HepG2 (cell line): ENCODE results near the gene LCK. TPM values are rescaled to one million over a fixed set of nuclear protein-coding genes. Genes with fewer than 3 reads are reported as not detected.

Experiments
- AGO2 ChIP-seq: fragments of 200-400 bp; formaldehyde crosslinking; optimal IDR thresholded peaks from 2 replicates; pipeline ENCODE3; 2017; ENCODE audit warnings: mild to moderate bottlenecking, low read depth, low read length, moderate library complexity
- CENPX ChIP-seq: sonication (generic); formaldehyde crosslinking; IDR thresholded peaks from 2 replicates; pipeline ENCODE4 v1.9.0; 2021; ENCODE audit warnings: mild to moderate bottlenecking, missing genetic modification reagents, moderate library complexity
- HDAC1 ChIP-seq: sonication (generic); formaldehyde crosslinking; IDR thresholded peaks from 2 replicates; pipeline ENCODE4 v1.5.1; 2020; ENCODE audit warnings: mild to moderate bottlenecking, missing genetic modification reagents
- JARID2 ChIP-seq: sonication (generic); formaldehyde crosslinking; IDR thresholded peaks from 2 replicates; pipeline ENCODE4 v1.8.1; 2023; ENCODE audit warnings: missing genetic modification reagents, inconsistent platforms; ENCODE audit not compliant: insufficient replicate concordance
- KAT8 ChIP-seq: IDR thresholded peaks from 2 replicates; pipeline ENCODE4 v1.6.1; 2016; ENCODE audit warnings: missing genetic modification reagents, missing compliant biosample characterization
- MAFK ChIP-seq, 2 experiments: IDR thresholded peaks in 1 of 2; conservative IDR thresholded peaks in 1 of 2; 2 replicates each; pipeline ENCODE4 v1.6.1; 2011; ENCODE audit warnings: improper control_type of control experiment in 2 of 2, low read length in 2 of 2
- MATR3 ChIP-seq: sonication (generic); formaldehyde crosslinking; IDR thresholded peaks from 2 replicates; pipeline ENCODE4 v1.4.0; 2020; ENCODE audit warnings: missing genetic modification reagents
- NFRKB ChIP-seq: fragments of 450-650 bp; IDR thresholded peaks from 2 replicates; pipeline ENCODE4 v1.6.1; 2017
- ZNF562 ChIP-seq: sonication (generic); formaldehyde crosslinking; IDR thresholded peaks from 2 replicates; pipeline ENCODE4 v1.8.0; 2022; ENCODE audit warnings: missing genetic modification reagents, borderline replicate concordance
- ZNF605 ChIP-seq: sonication (generic); formaldehyde crosslinking; IDR thresholded peaks from 2 replicates; pipeline ENCODE4 v1.8.0; 2022; ENCODE audit warnings: mild to moderate bottlenecking, missing genetic modification reagents
- polyA plus RNA-seq, 8 experiments: library from polyadenylated mRNA; depleted of rRNA in 3 of 8; stranded (reverse) in 7 of 8; unstranded in 1 of 8; fragments of >200 nt; fragmentation: Illumina TruSeq in 4 of 8; extraction: Trizol in 4 of 8; gene quantifications; 2 replicates each; pipeline versions ENCODE4 v1.2.1 to v1.2.3, GENCODE V29; 2011 to 2016; ENCODE audit warnings: low read depth in 4 of 8, missing spikeins in 1 of 8, mixed read lengths in 1 of 8; ENCODE audit not compliant: insufficient read depth in 1 of 8
- total RNA-seq, 5 experiments: library from RNA; depleted of rRNA; stranded (reverse); fragments of >200 nt; fragmentation: Illumina TruSeq; extraction: Trizol; gene quantifications; 2 replicates each; pipeline ENCODE4 v1.2.3, GENCODE V29; 2016; ENCODE audit warnings: low read depth in 1 of 5
- TF ChIP-seq, protein P1 (sequence below): sonication (generic); formaldehyde crosslinking; IDR thresholded peaks from 2 replicates; pipeline ENCODE4 v1.5.0; 2020; ENCODE audit warnings: mild to moderate bottlenecking, missing genetic modification reagents, borderline replicate concordance
- TF ChIP-seq, protein P2 (sequence below): sonication (generic); formaldehyde crosslinking; IDR thresholded peaks from 2 replicates; pipeline ENCODE4 v1.5.1; 2020; ENCODE audit warnings: missing genetic modification reagents, mild to moderate bottlenecking, borderline replicate concordance
- TF ChIP-seq, protein P3 (sequence below): sonication (generic); formaldehyde crosslinking; IDR thresholded peaks from 2 replicates; pipeline ENCODE4 v1.4.0; 2020; ENCODE audit warnings: mild to moderate bottlenecking, missing genetic modification reagents, borderline replicate concordance
- TF ChIP-seq, protein P4 (sequence below): sonication (generic); formaldehyde crosslinking; IDR thresholded peaks from 2 replicates; pipeline ENCODE4 v1.9.0; 2021; ENCODE audit warnings: mild to moderate bottlenecking, missing genetic modification reagents

The LCK gene
- total and polyA plus RNA-seq, 2 of the 13 experiments (the other 11 are each of a cell fraction or from before 2014, with no cell fraction given) = 0.93 to 1.8 TPM

DNA sequence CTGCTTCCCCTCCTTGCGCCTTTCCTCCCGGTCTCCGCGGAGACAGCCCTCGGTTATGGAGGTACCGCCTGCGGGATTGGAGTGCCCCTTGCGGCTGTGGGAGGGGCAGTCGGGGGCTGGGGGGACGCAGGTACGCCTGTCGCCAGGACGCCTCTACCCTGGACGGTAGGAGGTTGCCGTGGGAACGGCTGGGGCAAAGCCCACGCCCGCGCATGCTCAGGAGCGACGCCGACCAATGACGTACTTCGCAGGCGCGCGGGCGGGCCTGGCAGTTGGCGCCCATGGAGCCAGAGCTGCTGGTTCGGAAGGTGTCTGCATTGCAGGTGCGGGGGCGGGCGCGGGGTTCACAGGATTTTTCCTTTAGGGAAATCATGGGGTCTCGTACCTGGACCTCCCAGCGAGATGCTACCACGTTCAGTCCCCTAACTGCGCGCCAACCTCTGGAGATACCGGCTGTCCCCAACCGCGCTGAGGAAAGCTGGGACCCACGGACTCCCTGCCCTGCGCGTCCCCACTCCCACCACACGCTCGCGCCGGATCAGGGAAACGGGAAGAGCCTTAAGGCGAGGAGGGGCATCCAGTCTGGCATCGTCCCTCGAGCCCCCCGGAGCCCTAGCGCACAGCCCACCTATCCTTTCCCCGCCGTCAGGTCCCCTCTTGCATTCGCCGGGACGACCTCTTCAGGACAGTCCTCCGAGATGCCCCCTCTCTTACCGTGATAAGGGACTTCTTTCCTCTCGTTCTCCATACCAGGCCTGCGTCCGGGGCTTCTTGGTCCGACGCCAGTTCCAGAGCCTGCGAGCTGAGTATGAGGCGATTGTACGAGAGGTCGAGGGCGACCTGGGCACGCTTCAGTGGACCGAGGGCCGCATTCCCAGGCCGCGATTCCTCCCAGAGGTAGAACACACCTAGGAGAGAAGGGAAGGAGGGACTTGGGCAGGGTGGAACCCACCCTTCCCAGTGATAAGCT, 45.4 kb upstream of the LCK start, which contains the start of gene IQCC (continued):
- TF ChIP-seq NFRKB (no peak), MATR3 (CRISPR knock-in tag) (no peak), KAT8 (CRISPR knock-in tag) (peak; percentile 83), CENPX (no peak), ZNF562 (CRISPR knock-in tag) (no peak), JARID2 (CRISPR knock-in tag) (no peak), AGO2 (peak; percentile 47), MAFK (conservative IDR thresholded peaks at IDR 0.05 in 1 of 2, IDR thresholded peaks at IDR 0.05 in 1 of 2; ENCODE audit: low read length in 2 of 2) (no peak), HDAC1 (CRISPR knock-in tag) (peak; percentile 86), ZNF605 (CRISPR knock-in tag) (0 out of 2 replicates have a peak, but pooled peaks have one; percentile 29)
- TF ChIP-seq, protein P1, sequence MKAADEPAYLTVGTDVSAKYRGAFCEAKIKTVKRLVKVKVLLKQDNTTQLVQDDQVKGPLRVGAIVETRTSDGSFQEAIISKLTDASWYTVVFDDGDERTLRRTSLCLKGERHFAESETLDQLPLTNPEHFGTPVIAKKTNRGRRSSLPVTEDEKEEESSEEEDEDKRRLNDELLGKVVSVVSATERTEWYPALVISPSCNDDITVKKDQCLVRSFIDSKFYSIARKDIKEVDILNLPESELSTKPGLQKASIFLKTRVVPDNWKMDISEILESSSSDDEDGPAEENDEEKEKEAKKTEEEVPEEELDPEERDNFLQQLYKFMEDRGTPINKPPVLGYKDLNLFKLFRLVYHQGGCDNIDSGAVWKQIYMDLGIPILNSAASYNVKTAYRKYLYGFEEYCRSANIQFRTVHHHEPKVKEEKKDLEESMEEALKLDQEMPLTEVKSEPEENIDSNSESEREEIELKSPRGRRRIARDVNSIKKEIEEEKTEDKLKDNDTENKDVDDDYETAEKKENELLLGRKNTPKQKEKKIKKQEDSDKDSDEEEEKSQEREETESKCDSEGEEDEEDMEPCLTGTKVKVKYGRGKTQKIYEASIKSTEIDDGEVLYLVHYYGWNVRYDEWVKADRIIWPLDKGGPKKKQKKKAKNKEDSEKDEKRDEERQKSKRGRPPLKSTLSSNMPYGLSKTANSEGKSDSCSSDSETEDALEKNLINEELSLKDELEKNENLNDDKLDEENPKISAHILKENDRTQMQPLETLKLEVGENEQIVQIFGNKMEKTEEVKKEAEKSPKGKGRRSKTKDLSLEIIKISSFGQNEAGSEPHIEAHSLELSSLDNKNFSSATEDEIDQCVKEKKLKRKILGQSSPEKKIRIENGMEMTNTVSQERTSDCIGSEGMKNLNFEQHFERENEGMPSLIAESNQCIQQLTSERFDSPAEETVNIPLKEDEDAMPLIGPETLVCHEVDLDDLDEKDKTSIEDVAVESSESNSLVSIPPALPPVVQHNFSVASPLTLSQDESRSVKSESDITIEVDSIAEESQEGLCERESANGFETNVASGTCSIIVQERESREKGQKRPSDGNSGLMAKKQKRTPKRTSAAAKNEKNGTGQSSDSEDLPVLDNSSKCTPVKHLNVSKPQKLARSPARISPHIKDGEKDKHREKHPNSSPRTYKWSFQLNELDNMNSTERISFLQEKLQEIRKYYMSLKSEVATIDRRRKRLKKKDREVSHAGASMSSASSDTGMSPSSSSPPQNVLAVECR = peak; percentile 94
- TF ChIP-seq, protein P2, sequence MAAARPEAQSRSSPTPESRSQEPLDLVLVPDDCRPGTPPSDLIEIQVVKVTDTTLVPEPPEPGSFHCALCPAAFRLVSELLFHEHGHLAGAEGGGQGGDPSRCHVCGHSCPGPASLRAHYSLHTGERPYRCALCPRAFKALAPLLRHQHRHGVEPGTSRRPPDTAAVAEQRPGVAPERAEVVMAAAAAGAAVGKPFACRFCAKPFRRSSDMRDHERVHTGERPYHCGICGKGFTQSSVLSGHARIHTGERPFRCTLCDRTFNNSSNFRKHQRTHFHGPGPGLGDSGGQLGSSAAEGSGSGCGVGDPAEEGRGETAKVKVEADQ (CRISPR knock-in tag) = peak; percentile 40; the same call in 1 of the 2 replicates
- TF ChIP-seq, protein P3, sequence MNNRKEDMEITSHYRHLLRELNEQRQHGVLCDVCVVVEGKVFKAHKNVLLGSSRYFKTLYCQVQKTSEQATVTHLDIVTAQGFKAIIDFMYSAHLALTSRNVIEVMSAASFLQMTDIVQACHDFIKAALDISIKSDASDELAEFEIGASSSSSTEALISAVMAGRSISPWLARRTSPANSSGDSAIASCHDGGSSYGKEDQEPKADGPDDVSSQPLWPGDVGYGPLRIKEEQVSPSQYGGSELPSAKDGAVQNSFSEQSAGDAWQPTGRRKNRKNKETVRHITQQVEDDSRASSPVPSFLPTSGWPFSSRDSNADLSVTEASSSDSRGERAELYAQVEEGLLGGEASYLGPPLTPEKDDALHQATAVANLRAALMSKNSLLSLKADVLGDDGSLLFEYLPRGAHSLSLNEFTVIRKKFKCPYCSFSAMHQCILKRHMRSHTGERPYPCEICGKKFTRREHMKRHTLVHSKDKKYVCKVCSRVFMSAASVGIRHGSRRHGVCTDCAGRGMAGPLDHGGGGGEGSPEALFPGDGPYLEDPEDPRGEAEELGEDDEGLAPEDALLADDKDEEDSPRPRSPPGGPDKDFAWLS (CRISPR knock-in tag) = no peak
- TF ChIP-seq, protein P4, sequence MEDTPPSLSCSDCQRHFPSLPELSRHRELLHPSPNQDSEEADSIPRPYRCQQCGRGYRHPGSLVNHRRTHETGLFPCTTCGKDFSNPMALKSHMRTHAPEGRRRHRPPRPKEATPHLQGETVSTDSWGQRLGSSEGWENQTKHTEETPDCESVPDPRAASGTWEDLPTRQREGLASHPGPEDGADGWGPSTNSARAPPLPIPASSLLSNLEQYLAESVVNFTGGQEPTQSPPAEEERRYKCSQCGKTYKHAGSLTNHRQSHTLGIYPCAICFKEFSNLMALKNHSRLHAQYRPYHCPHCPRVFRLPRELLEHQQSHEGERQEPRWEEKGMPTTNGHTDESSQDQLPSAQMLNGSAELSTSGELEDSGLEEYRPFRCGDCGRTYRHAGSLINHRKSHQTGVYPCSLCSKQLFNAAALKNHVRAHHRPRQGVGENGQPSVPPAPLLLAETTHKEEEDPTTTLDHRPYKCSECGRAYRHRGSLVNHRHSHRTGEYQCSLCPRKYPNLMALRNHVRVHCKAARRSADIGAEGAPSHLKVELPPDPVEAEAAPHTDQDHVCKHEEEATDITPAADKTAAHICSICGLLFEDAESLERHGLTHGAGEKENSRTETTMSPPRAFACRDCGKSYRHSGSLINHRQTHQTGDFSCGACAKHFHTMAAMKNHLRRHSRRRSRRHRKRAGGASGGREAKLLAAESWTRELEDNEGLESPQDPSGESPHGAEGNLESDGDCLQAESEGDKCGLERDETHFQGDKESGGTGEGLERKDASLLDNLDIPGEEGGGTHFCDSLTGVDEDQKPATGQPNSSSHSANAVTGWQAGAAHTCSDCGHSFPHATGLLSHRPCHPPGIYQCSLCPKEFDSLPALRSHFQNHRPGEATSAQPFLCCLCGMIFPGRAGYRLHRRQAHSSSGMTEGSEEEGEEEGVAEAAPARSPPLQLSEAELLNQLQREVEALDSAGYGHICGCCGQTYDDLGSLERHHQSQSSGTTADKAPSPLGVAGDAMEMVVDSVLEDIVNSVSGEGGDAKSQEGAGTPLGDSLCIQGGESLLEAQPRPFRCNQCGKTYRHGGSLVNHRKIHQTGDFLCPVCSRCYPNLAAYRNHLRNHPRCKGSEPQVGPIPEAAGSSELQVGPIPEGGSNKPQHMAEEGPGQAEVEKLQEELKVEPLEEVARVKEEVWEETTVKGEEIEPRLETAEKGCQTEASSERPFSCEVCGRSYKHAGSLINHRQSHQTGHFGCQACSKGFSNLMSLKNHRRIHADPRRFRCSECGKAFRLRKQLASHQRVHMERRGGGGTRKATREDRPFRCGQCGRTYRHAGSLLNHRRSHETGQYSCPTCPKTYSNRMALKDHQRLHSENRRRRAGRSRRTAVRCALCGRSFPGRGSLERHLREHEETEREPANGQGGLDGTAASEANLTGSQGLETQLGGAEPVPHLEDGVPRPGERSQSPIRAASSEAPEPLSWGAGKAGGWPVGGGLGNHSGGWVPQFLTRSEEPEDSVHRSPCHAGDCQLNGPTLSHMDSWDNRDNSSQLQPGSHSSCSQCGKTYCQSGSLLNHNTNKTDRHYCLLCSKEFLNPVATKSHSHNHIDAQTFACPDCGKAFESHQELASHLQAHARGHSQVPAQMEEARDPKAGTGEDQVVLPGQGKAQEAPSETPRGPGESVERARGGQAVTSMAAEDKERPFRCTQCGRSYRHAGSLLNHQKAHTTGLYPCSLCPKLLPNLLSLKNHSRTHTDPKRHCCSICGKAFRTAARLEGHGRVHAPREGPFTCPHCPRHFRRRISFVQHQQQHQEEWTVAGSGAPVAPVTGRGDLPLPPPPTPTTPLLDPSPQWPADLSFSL (CRISPR knock-in tag) = no peak
